ENCODE data around the gene FSCN2. TPM values are rescaled to one million over a fixed set of nuclear protein-coding genes. Genes with fewer than 3 reads are reported as not detected.

FSCN2 gene
- total and polyA plus RNA-seq, 2 experiments from 2014 or later: 0.13 to 1.6 TPM

GRCh38 chr17:81492706-81493105, 35.5 kb upstream of the FSCN2 start (continued):
- no peak for TF ChIP-seq REST (IDR thresholded peaks at IDR 0.05; ENCODE audit: unreplicated experiment)
- TF ChIP-seq NANOG (IDR thresholded peaks at IDR 0.05; ENCODE audit: borderline replicate concordance): no peak

GRCh38 chr17:81493198-81494038, 34.8 kb upstream of the FSCN2 start:
- H3K27ac Mint-ChIP-seq: no peak overlapping the region
- Histone ChIP-seq H3K79me2 (replicated peaks; ENCODE audit: insufficient read depth) (no peaks in the 10 kb centered on the region), H3K4me2 (no peak overlapping the region), H3K27me3 (ENCODE audit: insufficient read depth) (no peaks in the 10 kb centered on the region; the same call in 1 of the 2 replicates), H3F3A (replicated peaks; ENCODE audit: low read depth) (peaks cover 4% of the 10 kb centered on the region), H3K4me1 (ENCODE audit: insufficient read depth) (peaks cover 32% of the 10 kb centered on the region), H3K4me3 (no peak overlapping the region), H4K20me1 (replicated peaks; ENCODE audit: insufficient read depth) (no peaks in the 10 kb centered on the region), H3K27ac (ENCODE audit: low read depth) (no peak overlapping the region), H3K9me2 (ENCODE audit: insufficient read depth) (no peaks in the 10 kb centered on the region), H2AFZ (no peak overlapping the region; the same call in 1 of the 2 replicates), H3K36me3 (ENCODE audit: insufficient read depth) (no peaks in the 10 kb centered on the region)
- H3K36me3 Mint-ChIP-seq (ENCODE audit: low read depth): no peaks in the 10 kb centered on the region
- no peak overlapping the region for H3K4me3 Mint-ChIP-seq
- ATAC-seq (no peak), DNase-seq (ENCODE audit: low spot score) (no peak)
- peaks cover 32% of the 10 kb centered on the region for H3K27me3 Mint-ChIP-seq (ENCODE audit: insufficient read depth, low read depth, poor library complexity)
- TF ChIP-seq POLR2AphosphoS5 (IDR thresholded peaks at IDR 0.05; ENCODE audit: low read depth) (no peak), JUNB (IDR thresholded peaks at IDR 0.05; ENCODE audit: unreplicated experiment) (no peak), EZH2 (IDR thresholded peaks at IDR 0.05; ENCODE audit: low read depth, unreplicated experiment) (no peak), STAT1 (IDR thresholded peaks at IDR 0.05; ENCODE audit: unreplicated experiment) (no peak), ZNF114 (CRISPR knock-in tag; IDR thresholded peaks at IDR 0.05) (no peak), CTCF (conservative IDR thresholded peaks at IDR 0.05; ENCODE audit: low read depth in 2 of 2) (no peak), REST (IDR thresholded peaks at IDR 0.05; ENCODE audit: unreplicated experiment) (no peak), NANOG (IDR thresholded peaks at IDR 0.05; ENCODE audit: borderline replicate concordance) (no peak), EZH2phosphoT487 (IDR thresholded peaks at IDR 0.05; ENCODE audit: unreplicated experiment) (no peak), ETS1 (IDR thresholded peaks at IDR 0.05) (no peak)
- H3K4me1 Mint-ChIP-seq: peaks cover 29% of the 10 kb centered on the region
- H3K9me3 Mint-ChIP-seq: no peaks in the 10 kb centered on the region
